Astrocyte of the spinal cord (primary cell): ENCODE data around the gene CYP1A2.

Experiments used
- DNase-seq: peaks from one replicate; pipeline ENCODE4 v3.0.0; 2011; ENCODE audit warnings: low read depth, low spot score
- H3K4me3 ChIP-seq: 2 replicates; pipeline ENCODE4 v1.5.1; 2011; ENCODE audit warnings: low read depth, mild to moderate bottlenecking, low read length, moderate library complexity
- in situ Hi-C: cut with HindIII; loops from 2 replicates; pipeline ENCODE4 v1.10.0; 2017; ENCODE audit warnings: low sequenced_read_pairs
- TF ChIP-seq, protein P1 (sequence below): IDR thresholded peaks from 2 replicates; pipeline ENCODE4 v1.5.1; 2012; ENCODE audit warnings: low read depth, mild to moderate bottlenecking, low read length, inconsistent platforms

CYP1A2 gene

GRCh38 chr15:74788683-74789151 lies 40.1 kb downstream of the CYP1A2 start:
- H3K4me3 ChIP-seq, result no peak overlapping the region
- TF ChIP-seq, protein P1, sequence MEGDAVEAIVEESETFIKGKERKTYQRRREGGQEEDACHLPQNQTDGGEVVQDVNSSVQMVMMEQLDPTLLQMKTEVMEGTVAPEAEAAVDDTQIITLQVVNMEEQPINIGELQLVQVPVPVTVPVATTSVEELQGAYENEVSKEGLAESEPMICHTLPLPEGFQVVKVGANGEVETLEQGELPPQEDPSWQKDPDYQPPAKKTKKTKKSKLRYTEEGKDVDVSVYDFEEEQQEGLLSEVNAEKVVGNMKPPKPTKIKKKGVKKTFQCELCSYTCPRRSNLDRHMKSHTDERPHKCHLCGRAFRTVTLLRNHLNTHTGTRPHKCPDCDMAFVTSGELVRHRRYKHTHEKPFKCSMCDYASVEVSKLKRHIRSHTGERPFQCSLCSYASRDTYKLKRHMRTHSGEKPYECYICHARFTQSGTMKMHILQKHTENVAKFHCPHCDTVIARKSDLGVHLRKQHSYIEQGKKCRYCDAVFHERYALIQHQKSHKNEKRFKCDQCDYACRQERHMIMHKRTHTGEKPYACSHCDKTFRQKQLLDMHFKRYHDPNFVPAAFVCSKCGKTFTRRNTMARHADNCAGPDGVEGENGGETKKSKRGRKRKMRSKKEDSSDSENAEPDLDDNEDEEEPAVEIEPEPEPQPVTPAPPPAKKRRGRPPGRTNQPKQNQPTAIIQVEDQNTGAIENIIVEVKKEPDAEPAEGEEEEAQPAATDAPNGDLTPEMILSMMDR, result no peak
- no peak for DNase-seq
- in situ Hi-C loops, result no loop called here

DNA sequence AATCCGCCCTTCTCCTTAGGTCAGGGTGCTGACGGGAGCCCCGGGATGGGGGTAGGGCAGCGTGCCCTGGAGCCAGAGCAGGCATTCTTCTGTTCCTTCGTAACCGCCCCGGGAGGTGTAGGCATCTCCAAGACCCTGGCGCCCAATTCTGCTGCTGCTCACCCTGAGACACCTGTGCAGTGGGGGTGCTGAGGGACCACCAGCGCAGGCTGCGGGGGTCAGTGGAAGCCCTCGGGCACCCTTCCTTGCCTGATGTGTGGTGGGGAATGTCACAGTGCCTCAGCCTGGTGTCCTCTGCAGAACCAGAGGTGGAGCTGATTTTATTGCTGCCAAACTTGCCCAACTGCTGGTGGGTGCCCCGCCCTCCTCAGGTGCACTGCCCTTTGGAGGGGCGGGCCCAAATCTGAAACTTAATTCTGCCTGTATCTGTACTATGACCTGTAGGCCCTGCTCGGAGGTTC lies 40.6 kb downstream of the CYP1A2 start:
- H3K4me3 ChIP-seq, result no peak overlapping the region
- no peak for DNase-seq
- in situ Hi-C loops, result no loop called here
- TF ChIP-seq, protein P1, result no peak

DNA sequence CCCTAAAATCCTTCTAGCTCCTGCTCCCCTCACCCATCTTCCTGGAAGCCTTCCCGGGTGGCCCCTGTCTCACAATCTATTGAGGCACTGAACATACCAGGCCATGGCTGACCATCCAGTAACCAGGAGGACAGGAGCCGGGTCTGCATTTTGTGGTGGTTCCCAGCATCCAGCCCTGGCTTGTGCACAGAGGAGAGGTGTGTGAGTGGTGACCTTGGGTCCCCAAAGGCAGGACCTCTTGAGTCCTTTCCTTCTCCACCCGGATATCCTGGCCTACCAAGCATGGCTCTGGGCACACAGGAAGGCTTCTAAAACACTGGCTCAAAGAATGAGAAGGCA lies 41.1 kb downstream of the CYP1A2 start:
- in situ Hi-C loops, result no loop called here
- no peak overlapping the region for H3K4me3 ChIP-seq
- no peak for DNase-seq
- TF ChIP-seq, protein P1, result no peak

- peak; percentile 95 for DNase-seq
- TF ChIP-seq, protein P1, result no peak
- in situ Hi-C loops, result no loop called here
- no peak overlapping the region for H3K4me3 ChIP-seq
These were observed 41.7 kb downstream of the CYP1A2 start for GRCh38 chr15:74790080-74790916.

- TF ChIP-seq, protein P1, result no peak
- no peak for DNase-seq
- H3K4me3 ChIP-seq, result no peak overlapping the region
- in situ Hi-C loops, result no loop called here
These were observed 42.4 kb downstream of the CYP1A2 start for GRCh38 chr15:74791007-74791406.

GRCh38 chr15:74791667-74792066 lies 43.0 kb downstream of the CYP1A2 start:
- H3K4me3 ChIP-seq, result no peak overlapping the region
- DNase-seq, result no peak
- TF ChIP-seq, protein P1, result no peak

More at GRCh38 chr15:74791667-74792066, 43.0 kb downstream of the CYP1A2 start:
- in situ Hi-C loops, result no loop called here
